NCI-H146 treated with DMSO at 0.1 percent for 48 hours (cell line): ENCODE measurements around the gene SCP2.
"Not testable (repeated sequence)": the region's sequence is repeated elsewhere in the genome, so short reads cannot be mapped to it uniquely, and the experiment has no call there.

ENCODE experiments used
- DNase-seq: peaks from one replicate; lab custom pipeline; 2025; ENCODE audit not compliant: unreplicated experiment; lab: John Stamatoyannopoulos, UW

Gene SCP2

GRCh38 chr1:52967666-52968065 lies 40.6 kb downstream of the SCP2 start:
- DNase-seq, result no peak

GRCh38 chr1:52969234-52969633 lies 42.2 kb downstream of the SCP2 start:
- not testable (repeated sequence) for DNase-seq

DNA sequence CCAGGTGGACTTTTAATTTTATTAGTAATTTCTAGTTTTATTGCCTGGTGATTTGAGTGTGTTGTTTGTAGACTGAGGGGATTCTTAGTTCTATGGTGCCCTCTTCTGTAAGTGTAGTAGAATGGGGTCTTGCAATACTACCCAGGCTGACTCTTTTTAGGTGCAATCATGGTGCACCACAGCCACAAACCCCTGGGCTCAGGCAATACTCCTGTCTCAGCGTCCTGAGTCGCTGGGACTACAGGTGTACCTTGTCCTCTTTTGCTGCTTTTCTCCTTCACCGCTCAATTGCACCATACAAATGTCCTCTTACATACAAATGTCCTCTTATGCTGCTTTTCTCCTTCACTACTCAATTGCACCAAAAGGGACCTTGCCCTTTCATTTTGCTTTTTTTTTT lies 43.1 kb downstream of the SCP2 start:
- DNase-seq, result no peak

DNA sequence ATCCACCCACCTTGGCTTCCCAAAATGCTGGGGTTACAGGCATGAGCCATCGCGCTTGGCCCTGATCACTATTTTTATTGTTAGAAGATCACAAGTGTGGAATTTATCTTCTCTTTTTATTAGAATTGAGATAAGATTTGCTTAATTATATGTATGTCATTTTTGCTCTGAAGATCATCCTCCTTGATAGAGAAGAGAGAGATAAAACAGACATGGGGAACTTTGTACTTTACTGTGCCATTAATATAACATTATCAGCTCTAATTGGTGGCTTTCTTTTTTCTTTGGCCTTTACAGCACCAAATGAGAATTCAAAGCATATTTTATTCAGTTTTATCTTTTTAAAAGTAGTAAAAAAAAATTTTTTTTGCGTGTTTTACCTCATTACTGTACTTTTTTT lies 46.8 kb downstream of the SCP2 start:
- DNase-seq, result no peak

- no peak for DNase-seq
Observed at GRCh38 chr1:52976183-52977035, 49.3 kb downstream of the SCP2 start.

GRCh38 chr1:52978045-52978444 lies 51.0 kb downstream of the SCP2 start:
- DNase-seq, result no peak

DNA sequence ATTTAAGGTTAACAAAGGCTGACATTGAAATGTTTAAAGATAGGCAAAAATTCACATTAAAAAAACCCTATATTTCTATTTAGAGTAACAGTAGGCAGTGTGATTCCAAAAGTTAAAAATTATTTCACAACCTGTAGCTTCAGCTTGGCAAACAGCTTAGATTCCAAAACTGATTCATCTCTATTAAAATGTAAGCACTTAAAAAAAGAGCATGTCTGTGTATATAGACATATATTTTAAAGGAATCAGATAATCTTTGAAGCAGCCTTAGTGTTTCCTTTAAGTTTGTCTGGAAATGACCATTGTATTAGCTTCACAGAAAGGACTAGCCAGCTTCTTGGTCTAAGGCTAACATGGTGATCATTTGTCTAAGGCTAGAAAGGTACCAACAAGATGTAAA lies 65.7 kb downstream of the SCP2 start:
- DNase-seq, result not testable (repeated sequence)

GRCh38 chr1:52994656-52995055 lies 67.6 kb downstream of the SCP2 start:
- no peak for DNase-seq

DNA sequence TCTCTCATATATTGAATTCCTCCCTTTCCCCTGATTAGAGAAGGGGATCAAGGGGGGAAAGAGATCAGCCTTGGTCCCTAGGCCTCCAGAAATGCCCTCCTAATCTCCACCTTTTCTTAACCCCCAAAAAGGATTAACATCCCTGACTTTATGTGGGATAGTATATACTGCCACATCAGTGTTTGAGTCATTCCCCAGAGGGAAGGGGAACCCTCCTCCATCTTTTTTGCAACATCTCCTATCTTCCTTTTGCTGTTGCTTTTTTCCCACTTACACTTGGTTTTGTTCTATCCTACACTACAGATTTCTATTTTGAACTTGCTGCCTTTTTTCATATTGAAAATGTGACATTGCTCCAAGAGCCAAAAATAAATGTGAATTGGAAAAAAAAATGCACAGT lies 69.6 kb downstream of the SCP2 start:
- DNase-seq, result no peak

DNA sequence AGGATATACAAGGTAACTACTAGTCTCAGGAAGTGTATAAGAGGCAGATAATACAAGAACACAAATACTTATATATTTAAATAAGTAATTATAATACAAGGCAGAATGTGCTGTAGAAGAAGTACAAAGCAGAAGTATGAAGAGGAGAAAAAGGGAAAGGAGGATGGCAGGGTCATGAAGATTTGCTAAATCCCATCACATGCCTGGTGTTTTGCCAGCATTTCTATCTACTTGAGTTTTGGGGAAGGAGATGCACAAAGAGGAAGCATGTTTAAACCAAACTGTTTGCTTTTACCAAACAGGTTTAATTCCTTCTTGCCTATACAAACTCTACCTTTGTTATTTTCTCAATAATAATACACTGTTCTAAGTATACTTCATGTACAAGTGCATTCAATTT lies 74.1 kb downstream of the SCP2 start:
- no peak for DNase-seq

- not testable (repeated sequence) for DNase-seq
Observed at GRCh38 chr1:53006612-53007011, 79.5 kb downstream of the SCP2 start.

DNA sequence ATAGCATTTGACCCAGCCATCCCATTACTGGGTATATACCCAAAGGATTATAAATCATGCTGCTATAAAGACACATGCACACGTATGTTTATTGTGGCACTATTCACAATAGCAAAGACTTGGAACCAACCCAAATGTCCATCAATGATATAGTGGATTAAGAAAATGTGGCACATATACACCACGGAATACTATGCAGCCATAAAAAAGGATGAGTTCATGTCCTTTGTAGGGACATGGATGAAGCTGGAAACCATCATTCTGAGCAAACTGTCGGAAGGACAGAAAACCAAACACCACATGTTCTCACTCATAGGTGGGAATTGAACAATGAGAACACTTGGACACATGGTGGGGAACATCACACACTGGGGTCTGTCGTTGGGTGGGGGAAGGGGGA lies 83.2 kb downstream of the SCP2 start:
- DNase-seq, result not testable (repeated sequence)

DNA sequence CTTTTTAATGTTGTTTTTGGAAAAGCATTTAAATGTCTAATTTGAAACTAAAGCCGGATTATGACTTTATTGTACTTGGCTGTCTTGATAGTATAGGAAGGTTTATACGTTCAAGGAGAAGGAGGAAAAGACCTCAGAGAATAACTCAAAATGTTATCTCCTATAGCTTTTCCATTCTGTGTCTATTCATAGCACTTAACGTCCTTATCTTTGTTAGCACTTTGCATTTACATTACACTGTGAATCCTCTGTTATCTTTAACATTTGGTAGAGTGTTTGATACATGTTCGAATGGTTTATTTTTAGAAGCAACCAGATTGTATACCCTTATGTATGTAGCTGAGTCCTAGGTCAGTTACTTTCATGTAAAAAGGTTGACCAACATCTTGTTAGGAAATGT lies 84.1 kb downstream of the SCP2 start:
- DNase-seq, result no peak

- DNase-seq, result peak; percentile 83
Observed at GRCh38 chr1:53014791-53015507, 87.9 kb downstream of the SCP2 start.

DNA sequence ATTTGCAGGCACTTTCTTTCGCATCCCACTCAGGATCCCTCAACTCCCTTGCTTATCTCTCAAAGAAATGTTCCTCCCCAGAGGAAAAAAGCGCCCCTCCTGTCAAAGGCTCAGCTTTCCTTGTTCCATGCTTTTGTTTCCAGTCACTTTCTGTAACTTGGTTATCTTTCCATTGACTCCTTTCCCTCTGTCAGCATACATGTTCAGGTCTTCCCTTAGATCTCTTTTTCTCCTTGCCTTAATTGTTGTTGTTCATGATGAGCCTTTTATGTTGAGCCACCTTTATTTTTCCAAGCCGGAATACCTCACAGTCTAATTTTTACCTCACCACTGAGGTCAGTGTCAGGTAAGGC lies 88.4 kb downstream of the SCP2 start:
- no peak for DNase-seq

GRCh38 chr1:53016705-53017104 lies 89.6 kb downstream of the SCP2 start:
- no peak for DNase-seq

GRCh38 chr1:53020588-53020987 lies 93.5 kb downstream of the SCP2 start:
- no peak for DNase-seq

- no peak for DNase-seq
Observed at GRCh38 chr1:53022179-53022578, 95.1 kb downstream of the SCP2 start.

- DNase-seq, result no peak
Observed at GRCh38 chr1:53023546-53023945, 96.5 kb downstream of the SCP2 start.

DNA sequence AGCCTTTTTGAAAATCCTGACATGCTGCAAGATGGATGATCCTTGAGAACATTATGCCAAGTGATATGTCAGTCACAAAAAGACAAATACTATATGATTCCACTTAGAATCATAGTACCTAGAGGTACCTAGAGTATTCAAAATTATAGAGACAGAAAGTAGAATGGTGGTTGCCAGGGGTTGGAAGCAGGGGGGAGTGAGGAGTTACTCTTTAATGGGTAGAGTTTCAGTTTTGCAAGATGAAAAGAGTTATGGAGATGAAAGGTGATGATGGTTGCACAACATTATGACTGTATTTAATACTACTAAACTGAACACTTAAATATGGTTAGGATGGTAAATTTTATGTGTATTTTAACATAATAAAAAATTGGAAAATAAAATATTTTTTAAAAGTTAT lies 97.0 kb downstream of the SCP2 start:
- no peak for DNase-seq

GRCh38 chr1:53025034-53025768 lies 98.1 kb downstream of the SCP2 start:
- no peak for DNase-seq

DNA sequence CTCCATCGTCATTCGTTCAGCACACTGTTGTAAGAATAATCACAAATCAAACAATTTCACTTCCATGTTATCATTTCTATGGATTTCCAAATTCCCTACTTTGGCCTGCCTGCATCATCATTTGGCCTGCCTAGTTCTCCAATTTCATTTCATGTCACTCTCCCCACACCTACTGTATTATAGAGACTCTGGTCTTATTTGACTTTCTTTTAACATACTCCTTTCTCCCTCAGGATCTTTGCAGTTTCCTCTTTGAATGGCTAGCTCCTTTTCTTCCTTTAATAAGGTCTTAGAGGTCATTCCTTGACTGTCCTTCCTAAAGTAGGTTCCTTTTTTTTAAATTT lies 98.7 kb downstream of the SCP2 start:
- DNase-seq, result no peak
